ENCODE data around the gene C11orf42.

- TF ChIP-seq POLR2AphosphoS5 (IDR thresholded peaks at IDR 0.05; ENCODE audit: borderline replicate concordance, low read depth, low read length) = no peak
- TF ChIP-seq EZH2 (IDR thresholded peaks at IDR 0.05) = no peak
Measured at GRCh38 chr11:6217722-6218121, 12.4 kb downstream of the C11orf42 start.

Data from SK-N-MC (cell line).